Endodermal cell (in vitro differentiated cells): ENCODE data around the gene PMEPA1. TPM values are rescaled to one million over a fixed set of nuclear protein-coding genes. Genes with fewer than 3 reads are reported as not detected.

Experiments used
- DNase-seq: peaks from one replicate; pipeline ENCODE4 v3.0.0-alpha.2; 2017
- H3K27ac ChIP-seq: 2 replicates; pipeline ENCODE4 v1.5.1; 2013; ENCODE audit warnings: mild to moderate bottlenecking, low read depth, low read length, moderate library complexity
- H3K27me3 ChIP-seq: 2 replicates; pipeline ENCODE4 v1.6.1; 2013; ENCODE audit warnings: mild to moderate bottlenecking, low read length, moderate library complexity; ENCODE audit not compliant: insufficient read depth, control insufficient read depth, poor library complexity, severe bottlenecking
- H3K36me3 ChIP-seq: 2 replicates; pipeline ENCODE4 v1.7.0; 2013; ENCODE audit warnings: mild to moderate bottlenecking, low read length, moderate library complexity; ENCODE audit not compliant: control insufficient read depth, insufficient read depth
- H3K4me1 ChIP-seq: one replicate; pipeline ENCODE4 v1.7.0; 2013; ENCODE audit warnings: low read length; ENCODE audit not compliant: control insufficient read depth, insufficient read depth
- H3K4me3 ChIP-seq: 2 replicates; pipeline ENCODE4 v1.5.1; 2013; ENCODE audit warnings: mild to moderate bottlenecking, low read length, moderate library complexity
- H3K9ac ChIP-seq: 2 replicates; pipeline ENCODE4 v1.6.1; 2013; ENCODE audit warnings: mild to moderate bottlenecking, low read length, moderate library complexity; ENCODE audit not compliant: poor library complexity, severe bottlenecking; ENCODE audit errors: extremely low read depth
- H3K9me3 ChIP-seq: 2 replicates; pipeline ENCODE4 v1.6.1; 2013; ENCODE audit warnings: mild to moderate bottlenecking, low read length, moderate library complexity; ENCODE audit not compliant: control insufficient read depth
- H3K27ac Mint-ChIP-seq: 2 replicates; pipeline ENCODE4 v1.8.0; 2020; ENCODE audit warnings: mixed read lengths
- H3K27me3 Mint-ChIP-seq: 2 replicates; pipeline ENCODE4 v1.8.0; 2021; ENCODE audit warnings: mild to moderate bottlenecking, mixed read lengths; ENCODE audit not compliant: insufficient read depth
- H3K36me3 Mint-ChIP-seq: 2 replicates; pipeline ENCODE4 v1.8.0; 2020; ENCODE audit warnings: low read depth, mixed read lengths
- H3K4me1 Mint-ChIP-seq: 2 replicates; pipeline ENCODE4 v1.8.0; 2020; ENCODE audit warnings: mixed read lengths
- H3K4me3 Mint-ChIP-seq: 2 replicates; pipeline ENCODE4 v1.8.0; 2020; ENCODE audit warnings: mild to moderate bottlenecking, moderate library complexity, mixed read lengths
- H3K9me3 Mint-ChIP-seq: 2 replicates; pipeline ENCODE4 v1.8.0; 2020; ENCODE audit warnings: mild to moderate bottlenecking, mixed read lengths
- WGBS, 2 experiments: methylation state at CpG; one replicate each; pipeline versions ENCODE4 v1.1.5 to v1.1.7; 2013; ENCODE audit warnings: missing lambda C conversion rate in 2 of 2, mixed read lengths in 1 of 2; ENCODE audit not compliant: insufficient coverage in 1 of 2, insufficient read length in 1 of 2; 5-methylcytosine and 5-hydroxymethylcytosine counted together
- total RNA-seq, 2 donors: library from RNA; stranded (reverse); fragmentation: NEBNext Ultra II Directional in 1 of 2; extraction: Animal tissue kit (Norgen Biotek cat#: 25700) in 1 of 2; gene quantifications; 2 replicates in 1 of 2; 3 replicates in 1 of 2; pipeline ENCODE4 v1.2.1, GENCODE V29; 2021
- TF ChIP-seq, protein P1 (sequence below): fragments of 200-600 bp; sonication (generic); conservative IDR thresholded peaks from 2 replicates; pipeline ENCODE4 v1.5.0; 2021; ENCODE audit warnings: antibody characterized with exemption, mild to moderate bottlenecking

Gene PMEPA1
- total RNA-seq, 2 donors from 2014 or later: 18.8 to 37.4 TPM

DNA sequence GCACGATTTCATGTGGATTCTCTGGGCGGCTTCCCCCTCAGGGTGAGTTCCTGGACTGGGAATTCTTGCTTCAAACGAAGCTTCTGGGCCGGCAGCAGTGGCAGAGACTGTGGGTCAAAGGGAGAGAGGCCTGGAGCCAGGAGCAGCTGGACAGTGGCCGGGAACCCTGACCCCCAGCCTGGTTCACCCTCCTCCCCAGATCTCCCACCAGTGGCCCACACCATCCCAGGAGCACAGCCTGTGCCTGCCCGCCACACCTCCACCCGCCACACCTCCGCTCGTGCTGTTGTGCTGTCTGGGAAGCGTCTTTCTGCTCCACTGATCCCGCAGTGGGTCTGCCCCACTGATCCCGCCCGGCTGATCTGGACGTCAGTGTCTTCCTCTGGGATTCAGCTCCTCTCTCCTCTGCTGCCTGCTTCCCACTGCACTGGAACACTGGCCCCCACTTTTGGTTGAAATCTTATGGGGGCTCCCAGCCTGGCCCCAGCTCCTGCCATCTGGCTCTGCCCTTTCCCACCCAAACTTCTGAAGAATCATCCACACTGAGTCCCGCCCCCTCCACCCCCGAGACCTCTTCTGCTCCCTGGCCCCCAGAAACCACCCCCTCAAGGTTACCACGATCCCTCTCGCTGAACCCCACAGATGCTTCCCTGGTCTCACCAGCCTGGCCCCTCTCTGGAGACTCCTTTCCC is 99.4 kb downstream of the PMEPA1 start:
- Mint-ChIP-seq H3K27me3 (peaks cover 4% of the 10 kb centered on the region), H3K4me3 (no peak overlapping the region), H3K9me3 (no peaks in the 10 kb centered on the region), H3K36me3 (no peaks in the 10 kb centered on the region), H3K27ac (peak overlapping the region; percentile 31), H3K4me1 (no peaks in the 10 kb centered on the region)
- no peaks in the 10 kb centered on the region for H3K9me3 ChIP-seq
- no peaks in the 10 kb centered on the region for H3K36me3 ChIP-seq
- TF ChIP-seq, protein P1, sequence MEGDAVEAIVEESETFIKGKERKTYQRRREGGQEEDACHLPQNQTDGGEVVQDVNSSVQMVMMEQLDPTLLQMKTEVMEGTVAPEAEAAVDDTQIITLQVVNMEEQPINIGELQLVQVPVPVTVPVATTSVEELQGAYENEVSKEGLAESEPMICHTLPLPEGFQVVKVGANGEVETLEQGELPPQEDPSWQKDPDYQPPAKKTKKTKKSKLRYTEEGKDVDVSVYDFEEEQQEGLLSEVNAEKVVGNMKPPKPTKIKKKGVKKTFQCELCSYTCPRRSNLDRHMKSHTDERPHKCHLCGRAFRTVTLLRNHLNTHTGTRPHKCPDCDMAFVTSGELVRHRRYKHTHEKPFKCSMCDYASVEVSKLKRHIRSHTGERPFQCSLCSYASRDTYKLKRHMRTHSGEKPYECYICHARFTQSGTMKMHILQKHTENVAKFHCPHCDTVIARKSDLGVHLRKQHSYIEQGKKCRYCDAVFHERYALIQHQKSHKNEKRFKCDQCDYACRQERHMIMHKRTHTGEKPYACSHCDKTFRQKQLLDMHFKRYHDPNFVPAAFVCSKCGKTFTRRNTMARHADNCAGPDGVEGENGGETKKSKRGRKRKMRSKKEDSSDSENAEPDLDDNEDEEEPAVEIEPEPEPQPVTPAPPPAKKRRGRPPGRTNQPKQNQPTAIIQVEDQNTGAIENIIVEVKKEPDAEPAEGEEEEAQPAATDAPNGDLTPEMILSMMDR: no peak
- no peak for DNase-seq
- no peak overlapping the region for H3K9ac ChIP-seq
- H3K4me1 ChIP-seq: no peaks in the 10 kb centered on the region
- no peaks in the 10 kb centered on the region for H3K27me3 ChIP-seq
- H3K4me3 ChIP-seq: no peak overlapping the region
- no peak overlapping the region for H3K27ac ChIP-seq
- 90 to 91% methylated on average over 13 to 18 of the region's 18 CpGs for WGBS, 2 experiments

DNA sequence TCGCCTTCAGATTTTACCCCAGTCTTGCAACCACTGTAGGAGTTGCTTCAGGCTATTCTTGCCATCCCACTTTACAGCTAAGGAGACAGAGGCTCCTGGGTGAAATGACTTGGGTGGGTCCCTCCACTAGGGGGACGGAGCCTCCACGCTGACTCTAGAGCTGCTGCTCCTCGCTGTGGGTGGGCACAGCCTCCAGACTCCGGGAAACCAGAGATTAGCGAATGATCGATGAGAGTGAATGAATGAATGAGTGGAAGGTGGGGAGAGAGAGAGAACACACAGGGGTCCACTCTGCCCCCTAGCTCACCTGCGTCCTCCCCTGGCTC is 100.0 kb downstream of the PMEPA1 start:
- Histone ChIP-seq H3K9me3 (no peaks in the 10 kb centered on the region), H3K4me3 (no peak overlapping the region), H3K27ac (no peak overlapping the region), H3K4me1 (no peaks in the 10 kb centered on the region), H3K36me3 (no peaks in the 10 kb centered on the region), H3K27me3 (no peaks in the 10 kb centered on the region), H3K9ac (no peak overlapping the region)
- no peak for DNase-seq
- Mint-ChIP-seq H3K36me3 (no peaks in the 10 kb centered on the region), H3K4me3 (no peak overlapping the region), H3K27me3 (peaks cover 4% of the 10 kb centered on the region), H3K9me3 (no peaks in the 10 kb centered on the region), H3K4me1 (no peaks in the 10 kb centered on the region), H3K27ac (no peak overlapping the region)
- TF ChIP-seq, protein P1: peak; percentile 61
- 96 to 100% methylated on average over 4 to 8 of the region's 8 CpGs for WGBS, 2 experiments

DNA sequence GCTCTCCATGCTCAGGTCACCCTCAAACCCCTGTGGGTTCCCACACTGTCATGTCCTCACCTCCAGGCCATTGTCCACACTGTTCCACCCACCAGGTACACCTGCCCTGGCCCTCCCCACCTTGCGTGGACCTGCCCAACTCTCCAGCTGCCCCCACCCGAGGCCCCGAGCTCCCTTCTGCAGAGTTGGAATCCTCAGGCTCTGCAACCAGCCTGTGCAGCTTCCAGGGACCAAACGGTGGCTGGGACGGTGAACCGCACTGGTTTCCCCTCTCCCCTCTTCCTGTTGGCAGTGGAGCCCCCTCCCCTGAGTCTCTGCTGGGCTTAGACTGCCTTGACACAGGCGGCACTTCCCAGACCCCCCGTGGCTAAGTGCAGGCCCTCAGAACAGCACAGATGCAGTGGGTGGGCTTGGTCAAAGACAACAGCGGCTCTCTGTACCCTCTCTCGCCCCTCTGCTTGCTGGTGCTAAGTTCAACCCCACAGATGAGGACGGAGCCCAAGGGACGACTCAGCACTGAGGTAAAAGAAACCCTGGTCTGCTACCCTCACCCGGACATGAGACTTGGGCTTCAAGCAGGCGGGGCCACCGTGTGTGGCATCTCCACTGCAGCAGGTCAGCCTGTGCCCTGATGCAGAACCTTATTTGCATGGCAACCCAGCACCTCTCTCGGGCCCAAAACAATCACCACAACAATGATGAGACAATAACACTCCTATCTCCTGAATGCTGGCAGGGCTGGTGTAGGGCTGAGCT is 100.6 kb downstream of the PMEPA1 start:
- Mint-ChIP-seq H3K27me3 (peaks cover 7% of the 10 kb centered on the region), H3K4me3 (no peak overlapping the region), H3K9me3 (no peaks in the 10 kb centered on the region), H3K27ac (no peak overlapping the region), H3K4me1 (no peaks in the 10 kb centered on the region), H3K36me3 (no peaks in the 10 kb centered on the region)
- Histone ChIP-seq H3K27me3 (no peaks in the 10 kb centered on the region), H3K36me3 (no peaks in the 10 kb centered on the region), H3K9me3 (no peaks in the 10 kb centered on the region), H3K27ac (no peak overlapping the region), H3K9ac (no peak overlapping the region), H3K4me1 (no peaks in the 10 kb centered on the region), H3K4me3 (no peak overlapping the region)
- TF ChIP-seq, protein P1: no peak
- 81 to 95% methylated on average over 8 to 16 of the region's 16 CpGs for WGBS, 2 experiments
- DNase-seq: no peak
